RPMI8226 (cell line): ENCODE data around the gene TAF15.

ENCODE experiments used
- DNase-seq: peaks from one replicate; pipeline ENCODE4 v3.0.0-alpha.2; 2015

The TAF15 gene

DNA sequence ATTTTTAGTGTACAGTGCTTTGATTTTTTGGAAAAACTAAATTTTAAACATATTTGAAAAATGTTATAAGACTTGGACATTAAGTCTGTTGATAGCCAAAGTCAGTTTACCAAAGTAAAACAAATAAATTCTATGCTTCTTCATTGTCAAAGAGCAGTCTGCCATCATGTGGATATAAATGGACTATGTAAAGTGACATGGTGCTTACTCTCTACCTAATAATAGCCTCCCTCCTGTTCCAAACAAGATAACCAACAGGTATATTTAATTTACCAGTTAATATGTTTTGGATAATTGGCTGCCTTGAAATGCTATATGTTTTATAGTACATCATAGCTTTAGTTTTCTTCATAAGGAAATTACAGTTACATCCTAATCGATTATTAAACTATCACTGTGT lies 15.9 kb downstream of the TAF15 start:
- DNase-seq, result no peak

DNA sequence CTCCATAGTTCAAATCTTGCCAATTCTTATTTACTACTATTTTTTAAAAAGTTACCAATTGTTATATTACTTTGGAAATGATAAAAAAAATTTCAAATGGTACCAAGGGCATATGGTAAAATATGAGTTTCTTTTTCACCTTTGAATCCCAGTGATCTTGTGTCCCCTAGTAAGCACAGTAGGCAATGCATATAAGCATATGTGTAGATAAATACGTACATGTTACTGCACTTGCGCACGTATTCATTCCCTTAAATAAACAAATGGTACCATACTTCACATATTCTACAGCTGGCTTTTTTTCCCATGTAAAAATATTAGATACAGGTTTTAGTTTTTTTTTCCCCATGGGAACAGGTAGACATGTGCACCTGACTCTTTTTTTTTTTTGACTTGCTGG lies 31.8 kb downstream of the TAF15 start:
- no peak for DNase-seq

DNA sequence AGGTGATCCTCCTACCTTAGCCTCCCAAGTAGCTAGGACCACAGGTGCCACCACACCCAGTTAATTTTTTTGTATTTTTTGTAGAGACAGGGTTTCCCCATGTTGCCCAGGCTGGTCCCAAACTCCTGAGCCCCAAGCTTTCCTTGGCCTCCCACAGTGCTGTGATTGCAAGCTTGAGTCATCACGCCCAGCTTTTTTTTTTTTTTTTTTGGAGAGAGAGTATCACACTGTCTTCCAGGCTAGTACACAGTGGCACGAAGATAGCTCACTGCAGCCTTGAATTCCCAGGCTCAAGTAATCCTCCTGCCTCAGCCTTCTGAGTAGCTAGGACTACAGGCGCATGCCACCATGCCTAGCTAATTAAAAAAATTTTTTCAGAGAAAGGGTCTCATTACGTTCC lies 32.2 kb downstream of the TAF15 start:
- no peak for DNase-seq

DNA sequence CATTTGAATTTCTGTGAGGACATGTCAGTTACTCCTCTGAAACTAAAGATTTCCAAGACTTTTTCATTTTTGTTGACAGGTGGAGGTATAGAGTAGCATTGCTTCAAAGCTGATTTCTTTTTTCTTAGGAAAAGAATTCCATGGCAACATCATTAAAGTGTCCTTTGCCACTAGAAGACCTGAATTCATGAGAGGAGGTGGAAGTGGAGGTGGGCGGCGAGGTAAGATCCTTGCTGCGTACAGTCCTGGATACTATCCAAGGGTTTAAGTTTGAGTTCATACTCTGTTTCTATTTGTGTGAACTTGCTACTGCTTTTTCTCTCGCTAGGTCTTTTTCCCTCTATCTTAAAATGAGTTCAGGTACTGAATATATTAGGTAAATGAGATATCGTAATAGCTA lies 33.0 kb downstream of the TAF15 start:
- no peak for DNase-seq

DNA sequence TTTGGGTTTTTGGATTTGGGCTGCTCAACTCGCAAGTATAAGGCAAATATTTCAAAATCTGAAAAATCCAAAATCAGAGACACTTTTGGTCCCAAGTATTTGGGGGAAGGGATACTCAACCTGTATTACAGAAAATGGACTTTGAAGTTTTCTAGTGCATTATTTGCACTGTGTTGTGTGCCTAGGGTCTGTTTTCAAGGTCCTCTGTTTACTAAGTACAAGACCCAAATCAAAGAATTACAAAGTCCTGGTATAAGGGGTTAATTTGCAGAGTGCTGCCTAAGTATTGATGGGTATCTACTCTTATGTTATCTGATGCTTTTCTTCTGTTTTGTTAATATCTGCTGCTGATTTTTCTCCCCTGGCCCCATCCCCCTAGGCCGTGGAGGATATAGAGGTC lies 34.4 kb downstream of the TAF15 start:
- DNase-seq, result no peak

DNA sequence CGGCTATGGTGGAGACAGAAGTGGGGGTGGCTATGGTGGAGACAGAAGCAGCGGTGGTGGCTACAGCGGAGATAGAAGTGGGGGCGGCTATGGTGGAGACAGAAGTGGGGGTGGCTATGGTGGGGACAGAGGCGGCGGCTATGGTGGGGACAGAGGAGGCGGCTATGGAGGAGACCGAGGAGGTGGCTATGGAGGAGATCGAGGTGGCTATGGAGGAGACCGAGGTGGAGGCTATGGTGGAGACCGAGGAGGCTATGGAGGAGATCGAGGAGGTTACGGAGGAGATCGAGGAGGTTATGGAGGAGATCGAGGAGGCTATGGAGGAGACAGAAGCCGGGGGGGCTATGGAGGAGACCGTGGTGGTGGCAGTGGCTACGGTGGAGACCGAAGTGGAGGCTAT lies 35.3 kb downstream of the TAF15 start:
- no peak for DNase-seq

DNA sequence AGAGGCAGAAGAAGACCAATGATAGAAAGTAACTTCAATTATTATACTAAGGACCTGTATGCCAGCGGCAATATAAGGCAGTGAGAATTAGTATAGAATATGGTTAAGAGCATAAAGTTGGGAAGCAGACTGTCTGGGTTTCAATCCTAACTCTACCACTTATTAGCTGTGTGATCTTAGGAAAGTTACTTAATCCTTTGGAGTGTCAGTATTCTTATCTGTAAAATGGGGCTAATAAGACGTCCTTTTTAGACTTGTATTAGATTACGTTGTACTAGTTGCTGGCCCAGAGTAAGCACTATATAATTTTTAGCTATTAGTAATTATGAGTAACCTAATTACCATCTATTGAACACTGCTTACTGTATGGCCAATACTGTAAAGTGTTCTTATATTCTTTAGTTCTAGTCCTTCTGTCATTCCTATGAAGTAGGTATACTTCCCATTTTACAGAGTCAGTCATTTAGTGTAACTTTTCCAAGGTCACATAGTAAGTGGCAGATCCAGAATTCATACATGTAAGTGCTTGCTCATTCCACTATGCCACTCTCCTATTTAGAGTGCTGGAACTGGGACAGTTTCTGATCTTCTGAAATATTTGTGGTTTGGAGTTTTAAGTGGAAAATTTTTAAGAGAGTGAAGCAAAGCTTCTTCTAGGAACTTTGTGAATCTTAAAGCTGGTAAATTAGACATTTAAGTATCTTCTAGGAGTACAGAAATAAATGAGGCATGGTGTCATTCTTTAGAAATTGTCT lies 36.9 kb downstream of the TAF15 start:
- no peak for DNase-seq

DNA sequence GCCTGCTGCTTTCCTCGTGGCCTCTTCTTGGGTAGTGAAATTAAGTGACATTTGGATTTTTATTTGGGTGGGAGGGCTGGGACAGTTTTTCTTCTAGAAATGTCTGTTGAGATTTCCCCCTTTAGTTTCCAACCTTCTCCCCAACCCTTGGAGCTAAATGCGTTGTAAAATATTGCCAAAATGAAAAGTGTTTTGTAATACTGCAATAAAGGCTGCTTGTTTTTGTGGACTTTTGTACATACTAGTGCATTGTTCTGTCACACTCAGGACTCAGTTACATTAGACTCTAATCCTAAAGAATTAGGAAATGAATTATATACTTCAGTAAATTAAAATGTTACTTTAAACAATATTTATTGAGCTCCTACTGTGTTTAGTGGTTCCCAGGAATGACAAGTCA lies 37.7 kb downstream of the TAF15 start:
- no peak for DNase-seq

DNA sequence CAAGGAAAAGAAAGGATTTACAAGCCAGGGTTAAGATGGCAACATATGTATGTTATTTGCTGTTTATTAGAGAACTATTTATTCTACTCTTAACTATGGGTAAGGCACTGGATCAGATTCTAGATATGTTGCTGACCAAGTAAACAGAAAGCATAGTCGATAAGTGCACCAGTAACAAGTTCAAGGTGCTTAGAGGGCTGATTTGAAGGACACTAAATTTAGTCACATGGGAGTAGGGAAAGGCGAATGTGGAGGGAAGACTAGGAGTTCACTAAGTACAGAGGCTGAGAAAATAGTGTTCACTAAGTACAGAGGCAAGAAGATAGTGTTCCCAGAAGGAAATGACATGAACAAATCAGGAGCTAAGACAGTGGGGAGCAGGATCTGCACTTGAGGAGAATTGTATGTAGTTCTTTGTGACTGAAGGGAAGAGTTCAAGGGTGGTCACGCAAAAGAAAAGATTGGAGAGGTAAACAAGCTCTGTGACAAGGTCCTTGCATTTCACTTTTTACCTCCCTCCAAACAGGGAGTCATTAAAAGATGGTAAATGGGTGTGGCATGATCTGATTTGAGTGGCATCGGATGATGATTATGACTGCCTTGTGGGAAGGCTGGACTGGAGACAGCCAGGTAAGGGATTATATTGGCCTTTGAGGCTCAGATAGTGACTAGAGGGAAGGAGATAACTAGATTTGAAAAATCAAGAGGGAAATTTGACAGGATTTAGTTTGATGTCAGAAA lies 38.5 kb downstream of the TAF15 start:
- DNase-seq, result no peak

DNA sequence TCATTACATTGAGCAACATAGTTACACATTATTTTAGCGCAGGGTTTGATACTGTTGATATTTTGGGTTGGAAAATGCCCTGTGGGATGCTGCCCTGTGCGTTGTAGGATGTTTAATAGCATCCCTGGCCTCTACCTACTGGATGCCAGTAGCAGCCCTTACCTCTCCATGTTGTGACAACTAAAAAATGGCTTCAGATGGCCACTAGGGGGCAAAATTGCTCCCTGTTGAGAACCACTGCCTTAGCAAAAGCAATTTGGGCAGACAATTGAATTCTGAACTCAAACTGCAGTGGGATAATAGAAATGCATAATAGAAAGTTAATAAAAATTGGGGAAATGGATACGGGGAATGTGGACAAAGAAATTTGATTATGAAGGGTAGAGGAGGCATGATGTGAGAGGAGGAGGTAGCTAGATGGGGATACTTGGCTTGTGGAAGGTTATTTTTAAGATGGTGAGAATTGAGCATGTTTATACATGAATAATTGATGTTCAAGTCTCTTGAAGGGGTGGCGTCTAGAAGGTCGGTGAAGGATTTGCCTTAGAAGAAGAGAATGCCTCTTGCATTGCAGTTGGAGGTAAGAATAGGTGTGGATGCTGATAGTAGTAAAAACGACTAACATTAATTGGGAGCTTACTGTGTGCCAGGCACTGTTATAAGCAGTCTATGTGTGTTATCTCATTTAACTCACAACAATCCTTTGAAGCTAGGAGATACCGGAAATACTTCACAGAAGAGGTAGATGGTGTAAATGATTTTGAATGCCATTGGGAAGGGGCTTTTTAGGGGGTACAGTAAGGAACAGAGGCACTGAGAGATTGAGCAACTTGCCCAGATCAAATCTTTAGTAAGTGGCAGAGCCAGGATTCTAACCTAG lies 40.4 kb downstream of the TAF15 start:
- peak; percentile 69 for DNase-seq

DNA sequence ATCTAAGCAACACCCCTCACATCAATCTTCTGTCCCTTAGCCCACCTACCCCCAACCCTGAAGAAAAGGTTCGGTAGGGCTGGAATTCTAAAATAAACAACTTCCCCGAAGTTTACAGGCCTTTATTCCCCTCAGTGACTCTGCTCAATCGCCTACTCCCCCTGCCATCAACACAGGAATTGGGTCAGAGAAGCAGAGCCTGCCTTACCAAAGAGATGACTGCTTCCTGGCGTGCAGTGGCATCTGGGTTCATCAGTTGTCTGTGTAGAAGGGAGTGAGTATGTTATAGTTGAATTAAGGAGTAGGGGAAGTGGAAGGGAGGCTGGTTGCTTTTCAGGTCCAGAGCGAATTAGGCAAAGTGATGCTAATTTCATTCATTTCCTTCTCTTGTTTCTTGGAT lies 46.7 kb downstream of the TAF15 start:
- no peak for DNase-seq

DNA sequence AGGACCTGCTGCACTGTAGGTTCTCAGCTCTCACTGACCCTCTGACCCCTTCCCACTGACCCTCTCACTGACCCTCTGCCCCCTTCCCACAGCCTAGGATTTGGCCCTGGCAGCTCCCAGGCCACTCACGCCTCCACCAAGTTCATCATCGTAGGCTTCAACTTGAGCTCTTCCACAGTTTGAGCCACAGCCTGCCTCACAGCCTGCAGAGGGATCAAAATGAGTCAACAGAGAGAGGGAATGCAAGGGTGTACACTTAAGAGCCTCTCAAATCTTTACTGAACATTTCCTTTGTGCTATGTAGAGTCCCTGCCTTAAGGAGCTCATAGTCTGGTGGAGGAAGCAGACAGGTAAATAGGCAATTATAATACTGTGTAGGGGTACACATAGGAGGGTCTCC lies 47.3 kb downstream of the TAF15 start:
- no peak for DNase-seq

DNA sequence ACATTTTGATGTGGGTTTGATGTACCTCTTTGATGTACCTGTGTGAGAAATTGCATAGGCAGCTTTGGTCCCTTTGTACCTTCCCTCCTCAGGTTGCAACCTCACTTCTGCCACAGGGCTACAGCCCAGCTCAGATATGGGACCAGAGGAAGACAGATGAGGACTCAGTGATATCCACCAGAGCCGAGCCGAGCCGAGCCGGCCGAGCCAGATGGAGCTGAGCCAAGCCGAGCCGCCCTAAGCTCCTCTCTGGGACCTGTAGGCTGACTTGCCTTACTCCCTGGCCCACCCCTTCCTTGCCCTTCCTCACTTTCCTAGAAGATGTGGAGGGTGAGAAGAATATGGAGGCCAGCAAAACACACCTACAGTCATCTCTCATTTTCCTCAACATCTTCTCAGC lies 55.6 kb downstream of the TAF15 start:
- DNase-seq, result no peak

DNA sequence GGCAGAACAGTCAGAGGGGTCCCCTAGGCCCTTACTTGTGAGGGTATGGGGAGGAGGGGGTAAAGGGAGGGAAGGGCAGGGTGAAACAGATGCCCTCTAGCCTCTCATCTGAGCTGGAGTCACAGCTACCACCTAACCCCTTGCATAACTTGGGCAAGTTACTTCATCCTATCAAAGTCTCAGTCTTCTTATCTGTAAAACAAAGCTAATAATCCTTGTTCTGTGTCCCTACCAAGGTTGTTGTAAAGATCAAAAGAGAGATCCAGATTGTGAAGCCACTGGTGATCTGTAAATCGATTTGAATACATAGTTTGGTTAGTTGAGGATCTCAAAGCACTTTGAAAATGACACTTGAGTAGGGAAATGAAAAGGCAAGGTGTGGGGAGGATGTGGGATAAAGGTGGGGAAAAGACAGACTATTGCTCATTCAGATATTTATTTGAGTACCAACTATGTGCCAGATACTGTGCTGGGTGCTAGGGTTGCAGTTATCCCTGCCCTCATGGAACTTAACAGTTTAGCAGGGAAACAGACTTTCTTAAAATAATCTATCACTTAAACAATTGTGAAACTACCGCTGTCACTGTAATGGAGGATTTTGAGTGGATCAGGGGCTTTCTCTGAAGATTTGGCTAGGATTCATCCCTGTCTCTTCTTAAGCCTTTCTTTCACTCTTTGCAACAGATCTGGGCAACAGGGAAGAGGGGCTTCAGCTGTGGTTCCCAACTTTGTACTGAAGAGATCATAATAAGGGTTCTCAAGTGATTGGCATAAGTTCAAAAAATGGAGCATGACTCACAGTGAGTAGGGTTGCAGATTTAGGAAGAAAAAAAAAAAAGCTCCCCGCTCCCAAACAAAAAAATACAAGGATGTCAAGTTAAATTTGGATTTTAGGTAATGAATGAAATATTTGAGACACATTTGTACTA lies 56.4 kb downstream of the TAF15 start:
- no peak for DNase-seq

DNA sequence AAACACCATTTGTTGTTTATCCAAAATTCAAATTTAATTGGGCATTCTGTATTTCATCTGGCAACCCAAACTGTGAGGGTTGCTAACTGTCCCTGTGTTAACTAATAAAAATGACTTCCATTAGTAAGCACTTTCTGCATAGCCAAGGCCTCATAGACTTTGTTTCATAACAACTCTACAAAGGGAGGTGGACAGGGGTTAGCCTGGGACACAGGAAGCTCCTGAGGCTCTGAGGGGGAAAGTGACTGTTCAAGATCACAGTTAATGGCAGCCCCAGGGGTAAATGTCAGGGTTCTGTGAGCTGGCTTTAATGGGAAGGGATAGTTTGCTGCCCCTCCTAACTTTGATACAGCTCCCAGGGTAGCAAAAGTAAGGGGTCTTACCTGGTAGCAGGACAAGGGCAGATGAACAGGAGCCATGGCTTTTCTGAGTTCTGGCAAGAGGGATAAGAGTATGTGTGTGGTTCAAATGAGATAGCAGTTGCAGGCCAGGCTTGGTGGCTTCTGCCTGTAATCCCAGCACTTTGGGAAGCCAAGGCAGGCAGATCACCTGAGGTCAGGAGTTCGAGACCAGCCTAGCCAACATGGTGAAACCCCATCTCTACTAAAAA lies 57.2 kb downstream of the TAF15 start:
- no peak for DNase-seq

DNA sequence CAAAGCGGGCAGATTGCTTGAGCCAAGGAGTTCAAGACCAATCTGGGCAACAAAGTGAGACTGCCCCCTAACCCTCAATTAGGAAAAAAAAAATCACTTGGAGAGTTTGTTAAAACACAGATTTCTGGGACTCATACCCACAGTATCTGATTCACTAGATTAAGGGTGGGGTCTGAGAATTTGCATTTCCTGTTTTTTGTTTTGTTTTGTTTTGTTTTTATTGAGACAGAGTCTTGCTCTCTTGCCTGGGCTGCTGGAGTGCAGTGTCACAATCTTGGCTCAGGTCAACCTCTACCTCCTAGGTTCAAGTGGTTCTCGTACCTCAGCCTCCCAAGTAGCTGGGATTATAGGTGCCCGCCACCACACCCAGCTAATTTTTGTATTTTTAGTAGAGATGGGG lies 58.3 kb downstream of the TAF15 start:
- DNase-seq, result no peak

DNA sequence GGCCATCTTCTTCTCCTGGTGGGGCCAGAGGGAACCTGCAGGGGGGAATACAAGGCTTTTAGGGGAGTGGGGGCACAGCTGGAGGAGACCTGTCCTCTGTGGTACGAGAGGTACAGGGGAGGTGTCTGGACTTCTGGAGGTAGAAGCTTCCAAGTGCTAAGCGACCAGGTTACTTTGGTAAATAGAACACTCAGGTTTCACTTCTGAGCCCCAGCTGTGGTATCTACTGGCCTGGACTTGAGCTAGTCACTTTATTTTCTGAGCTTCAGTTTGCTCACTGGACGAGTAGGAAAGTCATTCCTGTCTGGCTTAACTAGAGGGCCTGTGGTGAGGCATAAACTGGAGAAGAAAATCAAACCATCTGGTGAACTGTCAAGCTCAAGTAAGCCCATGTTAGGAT lies 59.5 kb downstream of the TAF15 start, which contains the start of gene HEATR9:
Gene HEATR9, minus strand, starts transcription at position 155 of the 400 bp plus-strand sequence. Its CDS starts 149 bp downstream, at position 6.
- no peak for DNase-seq

DNA sequence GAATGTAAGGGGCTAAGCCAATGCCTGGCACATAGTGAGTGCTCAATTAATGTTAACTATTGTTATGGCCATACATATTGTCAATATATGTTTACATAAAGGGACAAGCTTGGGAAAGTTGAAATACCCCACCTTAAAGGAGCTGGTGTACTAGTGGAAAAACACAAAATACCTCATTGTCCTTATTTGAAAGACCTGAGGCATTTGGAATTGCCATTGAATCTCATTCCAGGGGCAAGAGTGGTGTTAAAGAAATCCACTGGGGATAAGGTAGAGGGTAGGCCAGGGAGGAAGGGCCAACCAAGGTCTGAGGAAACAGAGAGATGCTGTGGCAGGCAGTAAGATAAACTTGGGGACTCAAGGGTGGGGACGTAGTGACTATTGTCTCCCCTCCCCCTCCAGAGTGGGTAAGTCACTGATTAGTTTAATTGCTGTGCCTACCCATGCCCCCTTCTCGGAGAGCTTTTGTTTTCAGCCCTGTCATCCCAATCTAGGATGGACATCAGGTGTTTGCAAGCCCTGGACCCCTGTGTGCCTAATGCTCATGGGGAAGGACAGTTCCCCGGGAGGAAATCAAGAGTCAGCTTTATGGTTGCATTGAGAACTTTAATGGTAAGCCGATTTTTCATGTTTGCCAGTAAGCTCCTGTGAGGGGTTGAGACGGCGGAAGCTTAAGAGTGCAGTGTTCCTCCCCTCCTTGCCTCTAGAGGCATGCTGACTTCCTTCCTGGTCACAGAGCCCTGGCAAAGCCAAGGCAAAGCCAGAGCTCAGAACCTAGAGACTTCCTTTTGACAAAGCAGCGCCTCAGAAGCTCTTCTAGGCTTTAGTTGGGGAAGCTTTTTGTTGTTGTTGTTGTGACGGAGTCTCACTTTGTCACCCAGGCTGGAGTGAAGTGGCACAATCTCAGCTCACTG lies 61.9 kb downstream of the TAF15 start:
- no peak for DNase-seq

DNA sequence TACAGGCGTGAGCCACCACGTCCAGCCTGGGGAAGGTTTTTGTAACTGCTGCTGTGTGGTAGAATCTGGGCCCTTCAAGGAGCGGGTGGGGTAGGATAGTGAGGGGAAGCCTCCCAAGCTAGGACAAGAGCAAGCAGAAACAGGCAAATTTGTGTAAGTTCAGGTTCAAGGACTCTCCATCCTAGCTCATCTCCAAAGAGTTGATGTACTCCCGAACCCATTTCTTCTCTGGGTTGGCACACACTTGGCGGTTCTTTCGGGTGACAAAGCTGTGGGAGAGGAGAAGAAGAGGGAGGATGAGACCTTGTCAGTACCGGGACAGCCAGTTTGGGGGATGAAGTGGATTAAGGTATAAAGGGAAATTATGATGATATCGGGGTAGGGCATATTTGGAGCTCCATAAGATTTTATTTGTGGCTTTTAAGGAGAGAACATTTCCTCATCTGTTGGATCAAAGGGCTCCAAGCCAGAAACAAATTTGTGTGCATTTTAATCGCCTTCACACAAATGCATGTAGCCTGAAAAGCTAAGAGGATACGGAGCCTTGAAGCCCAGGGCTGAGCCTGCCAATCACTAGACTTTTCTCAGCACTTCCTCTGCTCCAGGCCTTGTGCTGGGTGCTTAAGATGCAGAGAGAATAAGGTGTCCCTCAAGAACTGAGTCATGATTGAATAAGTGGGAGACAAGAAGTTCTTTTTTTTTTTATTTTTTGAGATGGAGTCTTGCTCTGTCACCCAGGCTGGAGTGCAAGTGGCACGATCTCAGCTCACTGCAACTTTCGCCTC lies 63.1 kb downstream of the TAF15 start:
- no peak for DNase-seq
